Mesodermal cell (in vitro differentiated cells): ENCODE measurements around the gene TBC1D2B.

Source experiments
- H3K27ac ChIP-seq: 2 replicates; pipeline ENCODE4 v1.7.0; 2013; ENCODE audit warnings: mild to moderate bottlenecking, low read depth, low read length, moderate library complexity; ENCODE audit not compliant: severe bottlenecking
- H3K36me3 ChIP-seq: 2 replicates; pipeline ENCODE4 v1.7.1; 2013; ENCODE audit warnings: mild to moderate bottlenecking, low read length, moderate library complexity; ENCODE audit not compliant: control insufficient read depth, insufficient read depth
- H3K4me1 ChIP-seq: one replicate; pipeline ENCODE4 v1.7.1; 2013; ENCODE audit warnings: mild to moderate bottlenecking, low read length; ENCODE audit not compliant: insufficient read depth, control insufficient read depth, poor library complexity, severe bottlenecking
- H3K4me3 ChIP-seq: 2 replicates; pipeline ENCODE4 v1.7.0; 2013; ENCODE audit warnings: low read length, control low read depth, mild to moderate bottlenecking; ENCODE audit not compliant: insufficient read depth, poor library complexity, severe bottlenecking; ENCODE audit errors: extremely low read depth
- H3K9me3 ChIP-seq: 2 replicates; pipeline ENCODE4 v1.7.1; 2013; ENCODE audit warnings: mild to moderate bottlenecking, low read length, moderate library complexity; ENCODE audit not compliant: control insufficient read depth
- WGBS, 2 experiments: methylation state at CpG; one replicate each; pipeline ENCODE4 v1.1.5; 2013; ENCODE audit warnings: missing lambda C conversion rate in 2 of 2; ENCODE audit not compliant: insufficient coverage in 2 of 2; 5-methylcytosine and 5-hydroxymethylcytosine counted together

TBC1D2B gene

GRCh38 chr15:78093242-78094020, 15.9 kb upstream of the TBC1D2B start:
- 69 to 77% methylated on average over 2 to 5 of the region's 5 CpGs for WGBS, 2 experiments
- no peak overlapping the region for H3K27ac ChIP-seq

GRCh38 chr15:78092261-78093041, 14.9 kb upstream of the TBC1D2B start, which contains the start of gene SH2D7:
TSS of gene SH2D7 (plus strand) at chr15:78092561. CDS start at chr15:78092585, 24 bp downstream.
- WGBS, 2 experiments: 93 to 94% methylated on average over 7 to 11 of the region's 11 CpGs
- Histone ChIP-seq H3K27ac (no peak within 1 kb of the TSS), H3K36me3 (no peaks in the 10 kb centered on the region), H3K4me1 (no peaks in the 10 kb centered on the region), H3K9me3 (no peaks in the 10 kb centered on the region), H3K4me3 (no peak within 1 kb of the TSS)

More at GRCh38 chr15:78093242-78094020, 15.9 kb upstream of the TBC1D2B start:
- Histone ChIP-seq H3K36me3 (no peaks in the 10 kb centered on the region), H3K4me1 (no peaks in the 10 kb centered on the region), H3K4me3 (no peak overlapping the region), H3K9me3 (no peaks in the 10 kb centered on the region)

GRCh38 chr15:78090422-78091063, 13.0 kb upstream of the TBC1D2B start:
- H3K4me1 ChIP-seq: no peaks in the 10 kb centered on the region
- no peaks in the 10 kb centered on the region for H3K36me3 ChIP-seq
- H3K9me3 ChIP-seq: no peaks in the 10 kb centered on the region
- H3K27ac ChIP-seq: no peak overlapping the region
- no peak overlapping the region for H3K4me3 ChIP-seq
- WGBS, 2 experiments: 88 to 92% methylated on average over 2 of the region's 3 CpGs

GRCh38 chr15:78088773-78089080, 11.2 kb upstream of the TBC1D2B start:
- 69 to 90% methylated on average over 2 to 3 of the region's 3 CpGs for WGBS, 2 experiments
- Histone ChIP-seq H3K4me1 (no peaks in the 10 kb centered on the region), H3K27ac (no peak overlapping the region)

GRCh38 chr15:78087951-78088772, 10.7 kb upstream of the TBC1D2B start:
- WGBS, 2 experiments: 88 to 90% methylated on average over 10 to 11 of the region's 12 CpGs
- Histone ChIP-seq H3K4me1 (no peaks in the 10 kb centered on the region), H3K4me3 (no peak overlapping the region), H3K27ac (no peak overlapping the region), H3K9me3 (no peaks in the 10 kb centered on the region), H3K36me3 (no peaks in the 10 kb centered on the region)

More at GRCh38 chr15:78088773-78089080, 11.2 kb upstream of the TBC1D2B start:
- Histone ChIP-seq H3K4me3 (no peak overlapping the region), H3K9me3 (no peaks in the 10 kb centered on the region), H3K36me3 (no peaks in the 10 kb centered on the region)

- no peak overlapping the region for H3K4me3 ChIP-seq
- no peaks in the 10 kb centered on the region for H3K36me3 ChIP-seq
- H3K4me1 ChIP-seq: no peaks in the 10 kb centered on the region
- WGBS, 2 experiments: no CpG with 5 or more reads among the region's 1 CpG
- H3K27ac ChIP-seq: no peak overlapping the region
- no peaks in the 10 kb centered on the region for H3K9me3 ChIP-seq
Observed at GRCh38 chr15:78085928-78086327, 8.4 kb upstream of the TBC1D2B start.

- Histone ChIP-seq H3K4me1 (no peaks in the 10 kb centered on the region), H3K36me3 (no peaks in the 10 kb centered on the region), H3K9me3 (no peaks in the 10 kb centered on the region), H3K27ac (no peak overlapping the region), H3K4me3 (no peak overlapping the region)
- WGBS, 2 experiments: 96 to 100% methylated on average over 2 to 4 of the region's 5 CpGs
Observed at GRCh38 chr15:78084449-78084750, 6.9 kb upstream of the TBC1D2B start.

- WGBS, 2 experiments: 93 to 98% methylated on average over 4 to 6 of the region's 6 CpGs
- Histone ChIP-seq H3K4me3 (no peak overlapping the region), H3K36me3 (no peaks in the 10 kb centered on the region), H3K9me3 (no peaks in the 10 kb centered on the region), H3K4me1 (no peaks in the 10 kb centered on the region), H3K27ac (no peak overlapping the region)
Observed at GRCh38 chr15:78083687-78084448, 6.4 kb upstream of the TBC1D2B start.

- H3K4me3 ChIP-seq: no peak overlapping the region
- no peak overlapping the region for H3K27ac ChIP-seq
- no peaks in the 10 kb centered on the region for H3K4me1 ChIP-seq
- 100% methylated on average over 3 to 4 of the region's 4 CpGs for WGBS, 2 experiments
- no peaks in the 10 kb centered on the region for H3K9me3 ChIP-seq
- no peaks in the 10 kb centered on the region for H3K36me3 ChIP-seq
Observed at GRCh38 chr15:78083186-78083585, 5.7 kb upstream of the TBC1D2B start.

GRCh38 chr15:78082743-78083110, 5.2 kb upstream of the TBC1D2B start:
- no peaks in the 10 kb centered on the region for H3K36me3 ChIP-seq
- WGBS, 2 experiments: 92 to 100% methylated on average over 1 of the region's 1 CpG
- H3K27ac ChIP-seq: no peak overlapping the region

More at GRCh38 chr15:78082743-78083110, 5.2 kb upstream of the TBC1D2B start:
- H3K4me1 ChIP-seq: no peaks in the 10 kb centered on the region
- H3K4me3 ChIP-seq: no peak overlapping the region
- no peaks in the 10 kb centered on the region for H3K9me3 ChIP-seq
